Head of caudate nucleus (tissue), 42 donors: ENCODE data around the gene NXNL1.
A peak's percentile ranks its signal among the peaks of the same experiment; 100 is the strongest.

Source experiments
- DNase-seq, 42 donors: peaks; one replicate each; pipeline versions ENCODE4 v3.0.0 to v3.0.0-alpha.2; 2020 to 2021; ENCODE audit warnings: mixed read lengths in 7 of 42
- intact Hi-C: fragments of 100-400 bp; cut with DNase I; formaldehyde crosslinking; loops from one replicate; pipeline ENCODE4 v1.15.0; 2022

NXNL1 gene

DNA sequence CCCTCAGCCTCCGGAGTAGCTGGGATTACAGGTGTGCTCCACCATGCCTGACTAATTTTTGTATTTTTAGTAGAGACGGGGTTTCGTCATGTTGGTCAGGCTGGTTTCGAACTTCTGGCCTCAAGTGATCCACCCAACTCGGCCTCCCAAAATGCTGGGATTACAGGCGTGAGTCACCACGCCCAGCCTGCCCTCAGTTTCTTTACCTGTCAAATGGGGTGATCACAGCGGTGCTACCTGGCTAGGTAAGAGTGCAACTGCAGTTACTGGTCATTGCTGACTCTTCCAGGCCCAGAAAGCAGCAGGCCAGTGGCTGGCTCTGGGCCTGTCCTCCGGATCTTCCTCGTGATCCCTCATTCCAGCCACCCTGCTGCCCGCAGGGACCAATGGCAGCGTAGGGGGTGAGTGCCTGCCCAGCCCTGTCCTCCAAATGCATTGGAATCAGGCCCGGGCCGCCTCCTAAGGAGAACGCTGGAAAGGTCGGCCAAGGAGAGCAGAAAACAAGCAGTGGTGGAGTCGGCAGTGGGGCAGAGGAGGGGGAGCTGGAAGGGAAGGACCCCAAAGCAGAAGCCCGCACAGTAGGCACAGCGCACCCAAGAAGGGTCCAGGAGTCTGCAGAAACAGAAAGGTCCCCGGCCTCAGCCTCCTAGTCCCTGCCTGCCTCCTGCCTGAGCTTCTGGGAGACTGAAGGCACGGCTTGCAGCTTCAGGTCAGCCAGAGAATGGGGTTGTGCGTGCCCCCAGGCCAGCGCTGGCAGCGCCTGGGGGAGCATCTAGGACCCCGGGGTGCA, 7.8 kb upstream of the NXNL1 start:
- DNase-seq, result peak in 38 of 42 donors; percentile 19 to 80 (median 56)
- intact Hi-C loops, result no loop called here

- intact Hi-C loops, result no loop called here
- no peak for DNase-seq
Measured at GRCh38 chr19:17467471-17468301, 7.0 kb upstream of the NXNL1 start.

DNA sequence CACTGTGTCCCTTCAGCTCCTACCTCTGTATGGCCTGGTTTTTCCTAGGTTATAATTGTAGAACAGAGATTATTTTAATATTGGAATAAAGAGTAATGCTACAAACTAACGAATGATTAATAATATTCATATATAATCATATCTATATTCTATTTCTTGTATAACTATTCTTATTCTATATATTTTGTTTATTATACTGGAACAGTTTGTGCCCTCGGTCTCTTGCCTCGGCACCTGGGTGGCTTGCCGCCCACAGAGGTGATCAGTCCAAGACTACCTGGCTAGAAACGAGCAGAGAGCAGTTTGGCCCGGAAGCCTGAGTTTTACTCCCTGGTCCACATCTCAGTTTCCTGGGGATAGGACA, 5.7 kb upstream of the NXNL1 start:
- intact Hi-C loops, result no loop called here

DNA sequence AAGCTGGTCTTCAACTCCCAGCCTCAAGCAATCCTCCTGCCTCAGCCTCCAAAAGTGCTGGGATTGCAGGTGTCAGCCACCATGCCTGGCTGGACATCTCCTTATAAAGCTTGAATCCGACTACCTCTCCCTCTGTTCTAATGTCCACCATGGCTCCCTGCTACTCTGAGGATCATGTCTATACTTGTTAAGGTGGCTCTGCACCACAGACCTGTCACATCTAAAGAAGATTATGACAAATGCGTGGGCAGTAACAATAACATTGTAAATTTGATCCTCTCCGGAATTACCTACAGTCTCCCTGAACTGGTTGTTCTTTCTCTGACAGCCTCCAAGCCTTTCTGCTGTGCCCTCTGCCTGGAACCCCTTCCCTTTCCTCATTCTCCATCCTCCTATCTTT, 1.8 kb downstream of the NXNL1 start:
- intact Hi-C loops, result no loop called here
- DNase-seq, result no peak

More for the DNA sequence above, 5.7 kb upstream of the NXNL1 start:
- no peak for DNase-seq

DNA sequence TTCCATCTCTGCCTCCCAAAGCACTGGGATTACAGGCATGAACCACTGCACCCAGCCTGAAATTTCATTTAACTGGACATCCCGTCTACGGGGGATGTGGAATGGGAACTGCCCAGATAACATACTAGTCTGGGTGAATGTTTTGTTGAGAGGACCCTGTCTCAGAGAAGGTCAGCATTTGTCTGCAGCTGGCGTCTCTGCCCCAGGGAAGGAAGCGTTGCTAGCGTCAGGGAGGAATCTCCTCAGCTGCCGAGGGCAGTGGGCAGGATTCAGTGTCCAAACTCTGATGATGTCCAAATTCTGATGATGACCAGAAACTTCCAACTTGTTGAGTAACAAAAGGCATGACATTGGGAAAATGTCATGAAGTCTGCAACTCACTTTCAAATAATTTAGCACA, 3.1 kb downstream of the NXNL1 start:
- no peak for DNase-seq
- intact Hi-C loops, result no loop called here

DNA sequence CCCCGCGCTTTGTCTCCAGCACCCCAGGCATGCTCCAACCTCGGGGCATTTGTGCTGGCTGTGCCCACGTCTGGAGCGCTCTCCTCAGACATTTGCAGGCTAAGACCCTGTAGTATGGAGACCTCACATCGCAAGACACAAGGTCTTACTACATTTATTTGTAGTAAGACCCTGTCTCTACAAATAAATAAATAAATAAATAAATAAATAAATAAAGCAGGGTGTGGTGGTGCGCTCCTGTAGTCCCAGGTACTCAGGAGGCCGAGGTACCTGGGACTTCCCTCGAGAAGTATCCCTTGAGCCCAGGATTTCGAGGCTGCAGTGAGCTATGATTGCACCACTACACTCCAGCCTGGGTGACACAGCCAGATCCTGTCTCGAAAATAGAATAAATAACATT, 4.6 kb downstream of the NXNL1 start:
- intact Hi-C loops, result no loop called here
- no peak for DNase-seq

GRCh38 chr19:17455308-17456123, 5.2 kb downstream of the NXNL1 start:
- no peak for DNase-seq
- intact Hi-C loops, result no loop called here

- intact Hi-C loops, result loop anchor here (5.0 kb wide), 1 partner anchor 118 kb away; no protein-coding TSS in a partner anchor
- no peak for DNase-seq
Measured at GRCh38 chr19:17454576-17455071, 6.1 kb downstream of the NXNL1 start.

- intact Hi-C loops, result loop anchor here (5.0 kb wide), 1 partner anchor 120 kb away; no protein-coding TSS in a partner anchor
- DNase-seq, result no peak
Measured at GRCh38 chr19:17451820-17452219, 8.9 kb downstream of the NXNL1 start.

- intact Hi-C loops, result loop anchor here (5.0 kb wide), 1 partner anchor 122 kb away; no protein-coding TSS in a partner anchor
- no peak for DNase-seq
Measured at GRCh38 chr19:17450264-17451075, 10.3 kb downstream of the NXNL1 start.

- DNase-seq, result peak in 21 of 42 donors; percentile 8 to 63 (median 34)
- intact Hi-C loops, result no loop called here
Measured at GRCh38 chr19:17448131-17448967, 12.4 kb downstream of the NXNL1 start, which contains the start of gene TMEM221. Gene TMEM221, minus strand, starts transcription at chr19:17448668. Its CDS starts 206 bp downstream, at chr19:17448462.

DNA sequence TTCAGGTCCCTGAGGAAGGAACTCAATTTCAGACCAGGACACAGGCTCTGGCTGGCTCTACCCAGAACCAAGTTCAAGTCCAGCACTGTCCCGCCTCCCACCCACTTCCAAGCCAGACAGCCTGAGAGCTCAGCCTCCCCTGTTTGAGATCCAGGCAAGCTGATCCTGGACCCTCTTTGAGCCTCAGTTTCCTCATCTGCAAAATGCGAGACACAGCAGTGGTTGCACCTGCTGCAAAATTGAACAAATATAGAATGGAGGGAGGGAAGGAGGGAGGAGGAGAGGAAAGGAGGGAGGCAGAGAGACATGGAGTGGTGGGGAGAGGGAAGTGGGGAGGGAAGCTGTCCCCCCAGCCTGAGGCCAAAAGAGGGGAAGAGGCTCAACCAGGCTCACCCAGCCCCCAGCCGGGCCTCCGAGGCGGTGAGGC, 13.0 kb downstream of the NXNL1 start:
- intact Hi-C loops, result no loop called here
- no peak for DNase-seq

DNA sequence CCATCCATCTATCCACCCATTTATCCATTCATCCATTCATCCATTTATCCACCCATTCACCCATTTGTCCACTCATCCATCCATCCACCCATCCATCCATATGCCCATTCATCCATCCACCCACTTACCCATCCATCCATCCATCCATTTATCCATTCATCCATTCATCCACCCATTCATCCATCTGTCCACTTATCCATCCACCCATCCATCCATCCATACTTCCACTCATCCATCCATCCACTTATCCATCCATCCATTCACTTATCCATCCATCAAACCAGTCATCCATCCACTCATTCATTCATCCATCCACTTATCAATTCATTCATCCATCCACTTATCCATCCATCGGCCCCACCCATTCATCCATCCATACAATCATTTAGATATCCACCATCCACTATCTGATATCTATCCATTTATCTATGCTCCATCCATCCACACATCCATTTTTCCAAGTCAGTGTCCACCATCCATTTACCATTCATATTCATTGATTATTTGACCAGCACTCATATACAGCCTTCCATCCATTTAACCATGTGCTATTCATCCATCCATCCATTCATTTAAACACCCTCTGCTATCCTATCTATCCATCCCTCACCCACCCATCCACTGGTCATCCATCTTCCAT, 15.1 kb downstream of the NXNL1 start:
- no peak for DNase-seq
- intact Hi-C loops, result no loop called here

GRCh38 chr19:17441241-17442021, 19.3 kb downstream of the NXNL1 start:
- peak in 7 of 42 donors; percentile 15 to 50 (median 28) for DNase-seq
- intact Hi-C loops, result no loop called here

DNA sequence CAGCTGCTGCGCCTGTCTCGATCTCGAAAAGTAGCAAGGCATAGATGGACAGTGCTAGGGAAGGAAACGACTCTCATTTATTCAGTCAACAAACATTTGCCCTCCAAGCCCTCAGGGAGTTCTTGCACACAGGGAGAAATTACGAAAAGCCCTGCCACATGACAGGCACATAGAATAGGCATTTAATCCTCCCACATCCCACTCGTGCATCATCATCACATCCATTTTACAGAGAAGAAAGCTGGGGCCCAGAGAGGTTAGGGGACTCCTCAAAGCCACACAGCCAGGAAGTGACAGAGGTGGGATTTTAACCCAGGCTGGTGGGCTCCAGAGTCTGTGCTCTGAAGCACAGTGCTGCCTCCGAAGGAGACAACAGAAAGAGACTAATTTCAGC, 23.9 kb downstream of the NXNL1 start:
- intact Hi-C loops, result no loop called here
- no peak for DNase-seq
